Measurements from ENCODE around the gene FAM110D.
A peak's percentile ranks its signal among the peaks of the same experiment; 100 is the strongest.

The FAM110D gene

DNA sequence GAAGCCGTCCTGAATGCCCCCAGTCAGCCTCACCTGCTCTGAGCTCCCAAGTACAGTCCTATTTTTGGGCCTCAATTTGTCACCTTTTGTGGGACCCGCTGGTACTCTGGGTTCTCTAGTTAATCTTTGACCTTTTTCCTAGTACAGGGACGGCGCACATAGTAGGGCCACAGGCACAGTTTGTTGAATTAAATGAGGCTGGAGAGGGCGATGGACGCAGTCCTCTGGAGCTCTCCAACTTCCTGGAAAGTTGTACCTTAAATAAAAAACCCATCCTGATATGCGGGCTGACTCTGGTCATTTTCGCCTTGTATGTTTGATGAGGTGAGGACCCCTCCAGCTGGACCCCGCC lies 4.8 kb downstream of the FAM110D start:
- DNase-seq (ENCODE audit: low read depth) = no peak

DNA sequence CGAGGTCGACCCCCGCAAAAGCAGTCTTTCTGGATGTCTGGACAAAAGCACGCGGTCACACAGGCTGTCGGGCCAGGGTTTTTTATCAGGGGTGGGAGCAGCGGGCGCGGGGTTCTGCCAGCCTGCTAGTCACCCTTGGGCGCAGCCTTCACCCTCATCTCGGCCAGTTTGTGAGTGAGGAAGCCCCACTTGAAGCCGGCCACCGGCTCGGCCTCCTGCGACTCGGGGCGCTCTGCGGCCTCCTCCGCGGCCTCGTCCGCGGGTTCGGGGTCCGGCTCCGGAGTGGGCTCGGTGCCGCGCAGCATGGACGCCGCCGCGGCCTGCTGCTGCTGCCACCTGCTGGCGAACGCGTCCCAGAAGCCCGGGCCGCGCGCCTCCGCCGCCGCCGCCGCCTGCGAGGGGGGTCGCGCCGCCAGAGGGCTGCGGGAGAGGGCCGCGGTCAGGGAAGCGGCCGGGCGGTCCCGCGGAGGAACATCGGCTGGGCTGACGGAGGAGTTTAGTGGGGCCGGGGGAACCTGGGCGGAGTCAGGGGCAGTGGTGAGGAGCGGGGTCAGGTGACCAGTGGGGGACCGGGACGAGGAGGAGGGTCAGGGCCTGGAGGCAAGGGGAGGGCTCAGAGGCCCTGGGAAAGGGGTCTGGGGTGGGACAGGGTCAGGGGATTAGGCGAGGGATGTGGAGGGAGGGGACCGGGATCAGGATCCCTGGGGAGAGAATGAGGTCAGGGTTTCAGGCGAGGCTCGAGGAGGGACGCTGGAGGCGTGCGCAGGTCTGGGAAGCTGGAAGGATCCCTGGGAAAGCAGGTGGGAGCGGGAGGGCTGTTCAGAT lies 5.4 kb downstream of the FAM110D start:
- no peak for DNase-seq (ENCODE audit: low read depth)

DNA sequence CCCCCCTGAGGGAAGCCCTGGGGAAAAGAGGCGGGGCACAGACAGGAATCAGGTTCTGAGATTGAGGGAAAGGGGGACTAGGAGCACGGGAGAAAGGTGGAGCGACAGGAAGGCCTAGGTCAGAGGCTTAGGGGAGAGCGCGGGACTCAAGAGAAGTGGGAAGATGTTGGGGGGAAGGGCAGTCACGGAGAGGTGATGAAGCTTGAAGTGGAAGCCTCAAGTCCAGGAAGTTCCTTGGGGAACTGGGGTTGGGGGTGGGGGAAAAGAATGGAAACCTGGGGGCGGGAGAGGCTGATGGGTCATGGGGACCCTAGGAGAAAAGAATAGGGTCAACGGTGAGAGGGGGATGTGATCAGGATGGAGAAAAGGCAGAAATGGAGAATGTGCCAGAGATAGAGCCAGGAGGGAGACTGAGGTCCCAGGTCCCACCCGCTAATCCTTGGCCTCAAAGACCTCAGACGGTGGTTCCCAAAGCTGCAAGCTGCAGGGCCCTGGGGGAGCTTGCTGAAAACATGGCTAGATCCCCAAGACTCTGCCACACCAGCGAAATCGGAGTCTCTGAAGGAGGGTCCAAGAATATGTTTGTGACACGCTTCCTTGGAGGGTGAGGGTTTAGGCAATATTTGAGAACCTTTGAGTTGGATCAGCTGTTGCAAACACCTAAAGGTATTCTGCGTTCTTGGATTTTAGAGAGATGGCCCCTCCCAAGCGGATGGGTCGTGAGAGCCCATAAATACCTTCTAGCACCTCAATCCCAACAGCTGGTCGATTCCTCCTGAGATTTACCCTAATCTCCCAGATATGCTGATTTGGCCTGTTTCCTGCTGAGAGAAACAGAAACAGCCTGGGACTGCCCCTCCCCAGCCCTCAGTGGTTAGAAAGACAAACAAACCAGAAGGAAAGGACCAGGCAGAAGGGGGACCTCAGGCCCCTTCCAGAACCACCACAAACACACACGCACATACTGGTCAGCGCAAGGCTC lies 6.3 kb downstream of the FAM110D start:
- no peak for DNase-seq (ENCODE audit: low read depth)

DNA sequence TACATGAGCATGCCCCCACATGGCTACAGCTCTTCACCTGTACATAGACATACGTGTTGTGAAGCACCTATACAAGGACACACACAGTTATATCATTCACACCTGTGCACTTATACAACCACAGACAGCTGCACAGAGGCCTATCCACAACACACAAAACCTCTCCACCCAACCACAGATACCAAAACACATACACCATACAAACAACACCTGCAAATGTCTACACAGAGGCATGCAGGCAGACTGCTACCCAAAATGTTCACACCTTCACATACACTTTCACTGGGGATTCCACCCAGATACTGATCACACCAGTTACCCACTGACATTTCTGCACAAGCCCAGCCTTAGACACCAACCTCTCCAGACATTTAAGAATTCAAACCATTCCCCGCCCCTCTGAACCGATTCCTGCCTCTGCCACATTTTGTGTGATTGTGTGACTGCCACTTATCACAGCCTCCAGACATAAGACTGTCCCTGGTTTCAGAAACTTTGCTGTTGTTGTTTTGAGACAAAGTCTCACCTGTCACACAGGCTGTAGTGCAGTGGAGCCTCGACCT lies 7.9 kb downstream of the FAM110D start:
- DNase-seq (ENCODE audit: low read depth) = no peak

DNA sequence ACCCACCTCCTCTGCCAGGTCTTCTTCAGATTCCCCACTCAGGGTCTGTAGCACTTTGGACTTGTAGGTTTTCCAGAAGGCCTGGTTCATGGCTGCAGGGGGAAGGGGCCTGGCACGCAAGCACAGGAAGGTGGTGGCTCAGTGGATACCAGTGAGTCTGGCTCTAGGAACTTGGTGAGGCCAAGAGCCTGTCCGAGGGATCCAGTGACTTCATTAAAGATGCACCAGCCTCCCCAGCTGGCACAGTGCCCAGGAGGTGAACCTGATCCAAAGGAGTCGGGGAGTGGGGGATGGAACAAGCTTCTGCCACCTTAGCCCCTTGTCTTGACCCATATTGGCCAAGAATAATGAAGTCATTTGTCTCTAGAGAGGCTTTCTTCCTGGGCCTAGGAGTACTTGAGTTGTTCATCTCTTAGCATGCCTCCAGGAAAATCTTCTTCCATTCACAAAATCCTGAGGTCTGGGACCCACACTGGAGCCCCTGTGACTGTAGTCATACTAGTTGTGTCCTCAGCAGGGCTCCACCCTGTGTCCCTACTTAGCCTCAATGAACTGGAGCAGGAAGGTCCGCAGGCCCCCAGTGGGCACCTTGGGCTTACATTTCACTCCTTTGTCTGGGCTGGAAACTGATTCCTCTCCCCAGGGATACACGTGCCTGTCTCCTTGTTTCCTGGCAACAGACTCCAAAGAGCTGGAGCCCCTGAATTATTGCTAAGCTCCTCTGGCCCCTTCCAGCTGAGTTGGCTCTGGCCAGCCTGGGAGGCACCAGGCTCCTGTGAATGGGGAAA lies 9.7 kb downstream of the FAM110D start, which contains the start of gene C1orf232:
TSS of gene C1orf232 (minus strand) at position 554 of the 788 bp plus-strand sequence. CDS start at position 90, 464 bp downstream.
- DNase-seq (ENCODE audit: low read depth) = no peak

DNA sequence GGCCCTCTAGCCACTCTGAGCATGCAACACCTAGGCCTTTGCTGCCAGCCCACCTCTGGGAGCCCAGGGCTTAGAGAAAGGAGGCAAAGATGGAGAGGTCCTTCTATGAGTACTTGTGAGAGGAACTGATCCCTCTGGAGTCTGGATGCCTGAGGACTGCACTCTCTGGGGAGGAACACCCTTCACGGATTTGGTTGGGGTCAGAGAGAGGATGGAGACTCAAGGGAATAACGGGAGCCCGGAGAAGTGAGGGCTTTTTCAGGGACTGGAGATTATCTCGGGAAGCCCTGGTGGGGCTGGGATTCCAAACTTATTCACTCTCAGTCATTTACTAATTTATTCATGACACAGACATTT lies 10.3 kb downstream of the FAM110D start:
- no peak for DNase-seq (ENCODE audit: low read depth)

DNA sequence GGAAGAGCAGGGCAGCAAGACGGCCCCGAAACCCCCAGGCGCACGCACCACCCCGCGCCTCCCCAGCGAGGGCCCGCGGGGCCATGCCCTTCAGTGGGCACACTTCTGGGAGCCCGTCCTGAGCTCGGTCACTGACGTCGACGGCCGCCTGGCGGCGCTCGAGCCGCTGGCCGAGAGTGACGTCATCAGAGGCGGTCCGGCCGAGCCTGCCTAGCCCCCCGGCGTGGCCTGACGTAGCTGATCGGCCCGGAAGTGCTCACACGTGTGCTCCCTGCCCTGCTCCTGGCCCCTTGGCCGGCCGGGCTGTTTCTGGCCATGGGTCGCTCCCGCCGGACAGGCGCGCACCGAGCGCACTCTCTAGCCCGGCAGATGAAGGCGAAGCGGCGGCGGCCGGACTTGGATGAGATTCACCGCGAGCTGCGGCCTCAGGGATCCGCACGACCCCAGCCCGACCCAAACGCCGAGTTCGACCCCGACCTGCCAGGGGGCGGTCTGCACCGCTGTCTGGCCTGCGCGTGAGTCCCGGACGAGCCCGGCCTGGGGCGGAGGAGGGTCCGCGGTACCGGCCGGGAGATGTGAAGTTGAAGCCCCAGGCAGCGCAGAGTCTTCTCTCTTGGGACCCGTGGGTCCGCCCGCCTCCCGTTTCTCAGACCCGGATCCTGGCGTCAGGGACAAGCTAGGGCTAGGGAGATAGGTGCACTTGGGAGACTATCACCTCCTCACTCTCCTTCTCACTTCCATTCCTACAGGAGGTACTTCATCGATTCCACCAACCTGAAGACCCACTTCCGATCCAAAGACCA lies 11.0 kb downstream of the FAM110D start, which contains the start of gene ZNF593:
TSS of gene ZNF593 (plus strand) at position 240 of the 803 bp plus-strand sequence. CDS start at position 316, 76 bp downstream.
- DNase-seq (ENCODE audit: low read depth) = peak; percentile 81

DNA sequence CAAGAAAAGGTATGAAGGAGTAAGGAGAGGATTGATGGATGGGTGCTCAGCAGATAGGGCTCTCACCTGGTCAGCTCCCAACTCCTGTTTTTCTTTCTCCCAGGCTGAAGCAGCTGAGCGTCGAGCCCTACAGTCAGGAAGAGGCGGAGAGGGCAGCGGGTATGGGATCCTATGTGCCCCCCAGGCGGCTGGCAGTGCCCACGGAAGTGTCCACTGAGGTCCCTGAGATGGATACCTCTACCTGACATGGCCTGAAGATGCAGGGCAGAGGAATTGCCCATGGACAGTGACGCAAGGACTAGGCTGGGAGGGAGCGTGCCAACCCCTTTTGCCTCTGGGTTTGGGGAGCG lies 11.6 kb downstream of the FAM110D start:
- DNase-seq (ENCODE audit: low read depth) = no peak

DNA sequence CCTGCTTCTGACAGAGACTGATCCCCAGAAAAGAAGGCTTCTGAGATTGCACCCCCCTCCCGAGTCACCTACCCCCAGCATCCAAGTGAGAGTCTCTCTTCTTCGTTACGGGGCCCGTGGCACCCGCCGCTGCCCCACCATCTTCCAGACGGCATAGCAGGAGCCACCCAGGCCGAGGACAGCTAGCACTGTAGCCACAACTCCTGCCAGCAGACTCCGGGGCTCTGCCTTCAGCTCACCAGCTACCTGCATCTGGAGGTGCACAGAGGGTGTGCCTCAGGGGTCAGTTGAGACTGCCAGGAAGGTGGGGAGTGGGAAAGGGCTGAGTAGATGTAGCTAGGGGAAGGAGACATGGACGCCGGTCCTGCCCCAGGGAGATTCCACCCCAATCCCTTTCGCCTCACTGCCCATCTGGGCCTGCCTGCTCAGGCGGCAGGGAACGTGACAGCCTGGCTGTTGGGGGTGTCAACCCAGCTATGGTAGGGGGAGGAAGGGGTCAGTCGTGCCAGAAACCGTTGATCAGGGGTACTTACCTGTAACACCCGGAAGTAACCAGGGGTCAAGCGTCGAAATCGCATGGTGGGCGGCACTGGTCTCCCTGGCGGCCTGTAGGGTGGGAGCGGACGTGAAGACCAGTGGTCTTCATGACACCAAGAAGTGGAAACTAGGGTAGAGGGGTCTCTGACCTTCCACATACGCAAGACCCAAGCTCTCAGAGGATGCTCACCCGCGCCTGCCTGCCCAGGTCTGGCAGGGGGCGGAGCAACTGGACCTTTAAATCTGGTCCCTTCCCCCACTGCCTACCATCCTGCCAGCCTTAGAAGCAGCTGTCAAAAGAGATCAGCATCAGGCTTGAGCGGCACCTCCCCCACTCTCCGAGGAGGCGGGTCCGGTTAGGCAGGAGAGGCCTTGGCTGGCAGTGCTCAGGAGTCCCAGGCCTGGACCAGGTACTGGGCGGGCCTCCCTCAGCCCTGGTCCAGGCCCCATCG lies 12.5 kb downstream of the FAM110D start, which contains the start of gene ZNF593OS:
TSS of gene ZNF593OS (minus strand) at position 749 of the 989 bp plus-strand sequence. CDS start at position 578, 171 bp downstream.
- DNase-seq (ENCODE audit: low read depth) = no peak

DNA sequence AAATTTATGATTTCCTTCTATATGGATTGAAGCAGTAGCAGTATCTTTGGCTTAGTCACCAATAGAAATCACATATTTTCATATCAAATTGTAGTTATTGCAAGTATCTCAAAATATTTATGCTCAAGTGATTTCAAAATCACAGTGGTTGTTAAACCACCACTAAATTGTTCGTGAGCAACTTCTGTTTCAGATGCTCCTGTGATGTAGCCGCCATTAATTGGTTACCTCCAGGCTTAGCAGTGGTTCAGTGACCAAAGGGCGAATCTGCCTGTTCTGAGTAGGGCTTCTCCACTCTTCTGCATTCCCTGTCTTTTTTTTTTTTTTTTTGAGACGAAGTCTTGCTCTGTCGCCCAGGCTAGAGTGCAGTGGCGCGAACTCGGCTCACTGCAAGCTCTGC lies 16.5 kb downstream of the FAM110D start:
- no peak for DNase-seq (ENCODE audit: low read depth)

DNA sequence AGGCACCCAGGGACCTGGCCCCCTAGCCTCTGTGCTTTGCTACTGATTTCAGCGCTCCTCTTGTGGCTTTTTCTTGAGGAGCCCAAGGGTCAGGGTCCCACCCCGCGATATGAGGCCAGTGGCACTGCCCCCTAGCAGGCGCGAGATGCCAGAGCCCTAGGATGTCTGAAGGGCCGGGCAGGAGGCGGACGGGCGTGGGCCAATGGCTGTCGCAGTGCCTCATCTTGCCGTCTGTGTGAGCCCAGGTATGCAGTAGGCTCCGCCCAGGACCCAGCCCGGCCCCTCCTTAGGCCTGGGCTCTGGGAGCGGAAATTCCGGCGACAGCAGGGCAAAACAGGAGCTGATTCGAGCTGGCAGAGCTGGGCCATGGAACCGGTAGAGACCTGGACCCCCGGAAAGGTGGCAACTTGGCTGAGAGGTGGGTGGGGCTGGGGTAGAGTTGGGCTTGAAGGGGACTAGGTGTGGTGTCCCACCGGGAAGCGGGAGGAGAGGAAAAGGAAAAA lies 18.4 kb downstream of the FAM110D start, which contains the start of gene CNKSR1:
TSS of gene CNKSR1 (plus strand) at position 310 of the 503 bp plus-strand sequence. CDS start at position 367, 57 bp downstream.
- no peak for DNase-seq (ENCODE audit: low read depth)

DNA sequence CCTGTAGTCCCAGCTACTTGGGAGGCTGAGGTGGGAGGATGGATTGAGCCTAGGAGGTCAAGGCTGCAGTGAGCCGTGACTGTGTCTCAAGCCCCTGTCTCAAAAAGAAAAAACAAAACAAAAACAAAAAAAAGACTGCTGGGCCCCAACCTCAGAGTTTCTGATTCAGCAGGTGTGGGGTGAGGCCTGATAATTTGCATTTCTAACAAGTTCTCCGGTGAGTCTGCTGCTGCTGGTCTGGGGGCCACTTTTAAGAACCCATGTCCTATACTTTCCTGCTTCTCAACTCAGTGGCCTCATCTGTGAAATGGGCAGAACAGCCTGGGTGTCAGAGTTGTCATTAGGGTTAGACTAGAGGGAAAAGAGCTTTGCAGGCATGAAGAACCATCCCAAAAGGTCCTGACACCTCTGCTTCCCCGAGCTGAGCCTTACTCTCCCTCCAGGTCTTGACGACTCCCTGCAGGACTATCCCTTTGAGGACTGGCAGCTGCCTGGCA lies 21.2 kb downstream of the FAM110D start:
- DNase-seq (ENCODE audit: low read depth) = no peak

DNA sequence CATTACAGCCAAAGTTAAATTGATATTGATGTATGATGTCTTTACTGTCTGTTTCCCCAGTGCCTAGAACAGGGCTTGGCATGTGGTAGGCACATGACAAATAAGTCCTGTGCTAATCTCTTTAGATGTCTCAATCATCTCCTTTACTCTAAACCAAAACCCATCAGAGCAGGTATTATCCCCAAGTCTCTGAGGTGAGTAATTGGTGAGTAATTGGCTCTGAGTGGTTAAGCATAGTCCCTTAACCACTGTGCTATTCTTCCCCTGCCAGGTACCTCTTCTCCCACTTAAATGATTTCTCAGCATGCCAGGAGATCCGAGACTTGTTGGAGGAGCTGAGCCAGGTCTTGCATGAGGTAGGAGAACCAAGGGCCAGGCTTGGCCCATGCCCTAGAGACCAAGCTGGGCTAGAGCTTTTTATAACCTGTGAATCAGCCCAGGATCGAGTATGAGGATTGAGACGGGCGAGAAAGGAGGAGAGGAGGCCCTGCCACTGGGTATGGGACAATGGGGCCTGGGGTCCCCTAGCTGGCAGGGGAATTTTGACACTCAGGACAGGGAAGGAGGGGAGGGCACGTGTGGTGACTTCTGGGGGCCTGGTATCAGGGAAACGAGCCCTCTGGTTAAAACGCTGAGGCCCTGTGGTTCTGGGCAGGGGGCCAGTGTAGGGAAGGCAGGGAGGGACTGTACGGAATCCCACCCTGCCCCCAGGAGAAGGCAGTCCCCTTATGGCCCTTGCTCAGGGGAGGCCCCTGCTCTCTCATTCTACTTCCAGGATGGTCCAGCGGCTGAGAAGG lies 22.9 kb downstream of the FAM110D start:
- no peak for DNase-seq (ENCODE audit: low read depth)

DNA sequence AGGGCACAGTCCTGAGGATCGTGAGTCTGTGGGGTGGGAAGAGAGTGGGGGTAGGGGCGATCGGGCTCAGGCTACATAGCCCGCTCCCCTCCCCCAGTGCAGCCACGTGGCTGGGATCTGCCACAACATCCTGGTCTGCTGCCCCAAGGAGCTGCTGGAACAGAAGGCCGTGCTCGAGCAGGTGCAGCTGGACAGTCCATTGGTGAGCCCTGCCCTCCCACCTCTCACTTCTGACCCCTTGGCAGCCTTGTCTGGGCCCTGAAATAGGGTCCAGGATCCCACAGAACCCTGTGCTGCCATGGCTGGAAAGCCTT lies 23.5 kb downstream of the FAM110D start:
- no peak for DNase-seq (ENCODE audit: low read depth)

DNA sequence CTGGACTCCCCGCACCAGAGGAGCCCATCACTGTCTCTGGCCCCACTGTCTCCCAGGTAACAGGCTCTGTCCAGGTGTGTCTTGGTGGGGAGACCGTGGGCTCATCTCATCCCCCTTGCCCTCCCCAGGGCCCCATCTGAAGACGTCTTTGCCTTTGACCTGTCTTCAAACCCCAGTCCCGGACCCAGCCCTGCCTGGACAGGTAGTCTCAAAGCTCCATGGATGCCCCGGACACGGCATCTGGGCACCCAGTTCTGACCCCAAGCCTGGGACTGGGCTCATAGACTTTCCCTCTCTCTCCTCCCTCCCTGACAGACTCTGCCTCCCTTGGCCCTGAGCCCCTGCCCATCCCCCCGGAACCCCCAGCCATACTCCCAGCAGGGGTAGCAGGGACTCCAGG lies 25.2 kb downstream of the FAM110D start:
- DNase-seq (ENCODE audit: low read depth) = no peak

DNA sequence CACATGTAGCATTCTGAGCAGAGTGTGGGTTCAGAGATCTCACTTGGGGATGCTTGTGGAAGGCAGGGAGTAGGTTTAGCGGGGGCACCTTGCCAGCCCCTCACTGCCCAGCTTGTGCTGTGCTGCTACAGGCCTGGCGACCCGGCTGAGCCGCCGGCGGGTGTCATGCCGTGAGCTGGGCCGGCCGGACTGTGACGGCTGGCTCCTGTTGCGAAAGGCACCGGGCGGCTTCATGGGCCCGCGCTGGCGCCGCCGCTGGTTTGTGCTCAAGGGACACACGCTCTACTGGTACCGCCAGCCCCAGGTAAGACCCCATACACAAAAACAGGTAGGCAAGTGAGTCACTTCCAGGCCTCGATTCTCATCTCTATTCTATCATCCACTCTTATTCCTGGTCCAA lies 26.0 kb downstream of the FAM110D start:
- DNase-seq (ENCODE audit: low read depth) = no peak

DNA sequence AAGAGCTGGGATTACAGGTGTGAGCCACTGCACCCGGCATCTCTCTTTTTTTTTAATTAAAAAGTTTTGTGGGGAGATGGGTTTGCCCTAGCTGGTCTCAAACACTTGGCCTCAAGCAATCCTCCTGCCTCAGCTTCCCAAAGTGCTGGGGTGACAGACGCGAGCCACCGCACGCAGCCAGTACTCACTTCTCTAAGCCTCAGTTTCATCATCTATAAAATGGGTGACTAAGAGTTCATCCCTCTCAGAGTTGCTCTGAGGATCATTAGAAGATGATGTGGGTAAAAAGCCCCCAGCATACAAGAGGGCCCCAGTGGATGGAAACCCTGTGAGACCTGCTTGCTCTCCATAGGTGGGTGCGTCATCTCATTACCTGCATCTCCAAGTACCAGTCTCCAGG lies 29.0 kb downstream of the FAM110D start:
- no peak for DNase-seq (ENCODE audit: low read depth)

DNA sequence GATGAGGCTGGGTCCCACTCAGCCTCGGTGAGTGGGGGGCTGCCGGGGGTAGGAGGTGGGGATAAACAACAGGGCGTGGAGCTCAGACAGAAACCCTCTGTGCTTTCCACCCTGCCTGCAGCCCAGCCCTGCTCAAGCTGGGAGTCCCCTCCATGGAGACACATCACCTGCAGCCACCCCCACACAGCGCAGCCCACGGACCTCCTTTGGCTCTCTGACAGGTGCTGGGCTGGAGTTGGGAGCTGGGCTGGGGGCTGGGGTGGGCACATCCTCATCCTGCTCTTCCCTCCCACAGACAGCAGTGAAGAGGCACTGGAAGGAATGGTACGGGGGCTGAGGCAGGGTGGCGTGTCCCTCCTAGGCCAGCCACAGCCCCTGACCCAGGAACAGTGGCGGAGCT lies 29.6 kb downstream of the FAM110D start:
- no peak for DNase-seq (ENCODE audit: low read depth)

Measured in fibroblast of the conjunctiva (primary cell).